CD8-positive, alpha-beta memory T cell (primary cell): ENCODE results near the gene RNF113A. TPM values are rescaled to one million over a fixed set of nuclear protein-coding genes. Genes with fewer than 3 reads are reported as not detected.

Experiments used
- CTCF ChIA-PET: fragments of 350-600 bp; sonication (Branson Sonifier 250); formaldehyde crosslinking; loops from one replicate; lab custom pipeline; 2021; ENCODE audit warnings: antibody characterized with exemption; lab: Charles Lee
- POLR2A ChIA-PET: fragments of 350-600 bp; sonication (Branson Sonifier 250); formaldehyde crosslinking; loops from one replicate; lab custom pipeline; 2021; ENCODE audit warnings: antibody characterized with exemption; lab: Charles Lee
- DNase-seq, 5 donors: peaks; one replicate each; pipeline versions ENCODE4 v3.0.0 to v3.0.0-alpha.2; 2020 to 2022; ENCODE audit warnings: mixed read lengths in 1 of 5
- H3K27ac ChIP-seq: one replicate; pipeline ENCODE4 v1.7.0; 2013; ENCODE audit warnings: low read depth, mild to moderate bottlenecking, low read length, moderate library complexity
- H3K27me3 ChIP-seq: 2 replicates; pipeline ENCODE4 v1.7.0; 2013; ENCODE audit warnings: low read length, mild to moderate bottlenecking; ENCODE audit not compliant: insufficient read depth, poor library complexity, severe bottlenecking
- H3K36me3 ChIP-seq: 2 replicates; pipeline ENCODE4 v1.7.0; 2013; ENCODE audit warnings: mild to moderate bottlenecking, low read length, moderate library complexity; ENCODE audit not compliant: insufficient read depth
- H3K4me1 ChIP-seq: 2 replicates; pipeline ENCODE4 v1.7.0; 2013; ENCODE audit warnings: mild to moderate bottlenecking, low read length, moderate library complexity; ENCODE audit not compliant: insufficient read depth
- H3K4me3 ChIP-seq: 2 replicates; pipeline ENCODE4 v1.7.0; 2013; ENCODE audit warnings: mild to moderate bottlenecking, low read length
- H3K9me3 ChIP-seq: 2 replicates; pipeline ENCODE4 v1.7.0; 2013; ENCODE audit warnings: mild to moderate bottlenecking, low read length
- H3K27ac Mint-ChIP-seq, 8 donors: one replicate each; pipeline ENCODE4 v1.8.0; 2020 to 2021; ENCODE audit warnings: mixed read lengths in 8 of 8, mild to moderate bottlenecking in 6 of 8, inconsistent platforms in 3 of 8, moderate library complexity in 3 of 8
- H3K27me3 Mint-ChIP-seq, 2 donors: one replicate each; pipeline ENCODE4 v1.8.0; 2020 to 2021; ENCODE audit warnings: mixed read lengths in 2 of 2, mild to moderate bottlenecking in 1 of 2, moderate library complexity in 1 of 2
- H3K36me3 Mint-ChIP-seq, 3 donors: one replicate each; pipeline ENCODE4 v1.8.0; 2020 to 2021; ENCODE audit warnings: mixed read lengths in 3 of 3, inconsistent platforms in 1 of 3, mild to moderate bottlenecking in 1 of 3
- H3K4me1 Mint-ChIP-seq, 3 donors: one replicate each; pipeline ENCODE4 v1.8.0; 2020 to 2021; ENCODE audit warnings: mixed read lengths in 3 of 3, inconsistent platforms in 1 of 3, mild to moderate bottlenecking in 1 of 3
- H3K4me3 Mint-ChIP-seq, 7 donors: one replicate each; pipeline ENCODE4 v1.8.0; 2020 to 2021; ENCODE audit warnings: mixed read lengths in 7 of 7, mild to moderate bottlenecking in 6 of 7, moderate library complexity in 4 of 7, inconsistent platforms in 2 of 7
- H3K9me3 Mint-ChIP-seq, 5 donors: one replicate each; pipeline ENCODE4 v1.8.0; 2020 to 2022; ENCODE audit warnings: mixed read lengths in 5 of 5, mild to moderate bottlenecking in 3 of 5, moderate library complexity in 2 of 5, inconsistent platforms in 1 of 5
- polyA plus RNA-seq: library from polyadenylated mRNA; unstranded; fragments of 300-500 nt; fragmentation: Illumina TruSeq; gene quantifications from one replicate; pipeline ENCODE4 v1.2.3, GENCODE V29; 2021
- total RNA-seq, 2 experiments: library from RNA; stranded (reverse); gene quantifications; one replicate each; pipeline ENCODE4 v1.2.3, GENCODE V29; 2021

Gene RNF113A
- total and polyA plus RNA-seq, 3 experiments from 2014 or later = 22.9 to 59.6 (median 25.1) TPM

DNA sequence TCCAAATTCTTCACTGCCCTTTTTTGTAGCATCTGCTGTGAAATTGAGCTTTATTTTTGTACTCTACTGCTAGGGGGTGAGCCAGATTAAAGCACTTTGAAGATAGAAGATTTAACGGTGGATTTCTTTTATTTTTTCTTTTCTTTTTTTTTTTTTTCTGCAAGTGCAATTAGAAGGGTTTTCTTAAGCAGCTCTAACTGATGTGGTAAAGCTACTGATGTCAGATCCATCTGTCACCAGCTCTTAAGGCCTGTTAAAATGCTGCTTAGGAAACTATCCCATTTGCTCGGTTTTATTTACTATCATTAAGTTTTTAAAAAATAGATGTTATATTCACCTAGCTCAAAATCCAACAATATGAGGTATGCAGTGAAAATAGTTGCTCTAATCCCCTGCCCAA is 7.2 kb upstream of the RNF113A start:
- H3K9me3 ChIP-seq = no peaks in the 10 kb centered on the region
- H3K27ac ChIP-seq = no peak overlapping the region
- H3K4me3 Mint-ChIP-seq = no peak overlapping the region
- no peaks in the 10 kb centered on the region for H3K36me3 ChIP-seq
- H3K4me3 ChIP-seq = no peak overlapping the region
- H3K27ac Mint-ChIP-seq = peak overlapping the region in 2 of 8 donors; percentile 29 to 36
- H3K4me1 Mint-ChIP-seq = peaks cover 13 to 15% (median 14%) of the 10 kb centered on the region in 3 donors
- H3K9me3 Mint-ChIP-seq = no peaks in the 10 kb centered on the region
- no peaks in the 10 kb centered on the region for H3K4me1 ChIP-seq
- H3K36me3 Mint-ChIP-seq = peaks cover 0 to 23% (median 3%) of the 10 kb centered on the region in 3 donors
- no peaks in the 10 kb centered on the region for H3K27me3 ChIP-seq
- peaks cover 0 to 3% of the 10 kb centered on the region in 2 donors for H3K27me3 Mint-ChIP-seq
- POLR2A ChIA-PET = interaction anchor here (0.6 kb wide), 1 partner anchor 323 kb away, joined by 5 read pairs; no protein-coding TSS in a partner anchor
- CTCF ChIA-PET = interaction anchor here (1.0 to 1.9 kb wide), 5 partner anchors 9 to 363 kb away, joined by 3 to 6 read pairs (median 4); partner anchors contain the start of genes RPL39 and SOWAHD
- DNase-seq = peak in 1 of 5 donors; percentile 48

DNA sequence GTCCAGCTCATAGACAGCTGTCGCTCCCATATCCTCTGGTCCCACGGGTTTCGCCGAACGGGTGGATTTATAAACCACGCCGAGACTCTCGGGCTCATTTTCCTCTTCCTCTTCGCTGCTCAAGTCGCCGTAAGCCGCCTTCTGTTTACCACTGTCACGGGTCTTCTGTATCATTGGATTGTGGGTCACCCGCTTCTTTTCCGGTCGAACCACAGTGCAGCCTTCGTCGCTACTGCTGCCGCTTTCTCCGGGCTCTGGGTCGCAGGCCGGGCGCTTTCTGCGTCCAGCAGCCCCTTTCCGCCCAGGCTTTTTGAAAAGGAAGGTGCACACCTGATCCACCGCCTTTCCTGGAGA is 311 bp downstream of the RNF113A start:
- Histone ChIP-seq H3K36me3 (no peaks in the 10 kb centered on the region), H3K9me3 (no peaks in the 10 kb centered on the region), H3K4me1 (peaks cover 9% of the 10 kb centered on the region), H3K27ac (peak overlapping the region; percentile 95), H3K4me3 (peak overlapping the region; percentile 93), H3K27me3 (no peaks in the 10 kb centered on the region)
- DNase-seq = peak in 3 of 5 donors; percentile 27 to 72 (median 64)
- Mint-ChIP-seq H3K9me3 (peaks cover 0 to 2% (median 0%) of the 10 kb centered on the region in 5 donors), H3K27me3 (peaks cover 0 to 4% of the 10 kb centered on the region in 2 donors), H3K4me3 (peak overlapping the region; percentile 97 to 100 (median 99)), H3K36me3 (peaks cover 0 to 28% (median 3%) of the 10 kb centered on the region in 3 donors), H3K4me1 (peaks cover 26 to 29% (median 28%) of the 10 kb centered on the region in 3 donors), H3K27ac (peak overlapping the region; percentile 98 to 100 (median 99))
- ChIA-PET CTCF (interaction anchor here (1.3 to 2.2 kb wide), 4 partner anchors 13 to 80 kb away, joined by 4 to 9 read pairs (median 6); partner anchors contain the start of gene RPL39), POLR2A (interaction anchor here (0.7 to 2.9 kb wide), 9 partner anchors 11 to 403 kb away, joined by 3 to 29 read pairs (median 5); partner anchors contain the start of genes RPL39, SLC25A5, SOWAHD and UBE2A)

DNA sequence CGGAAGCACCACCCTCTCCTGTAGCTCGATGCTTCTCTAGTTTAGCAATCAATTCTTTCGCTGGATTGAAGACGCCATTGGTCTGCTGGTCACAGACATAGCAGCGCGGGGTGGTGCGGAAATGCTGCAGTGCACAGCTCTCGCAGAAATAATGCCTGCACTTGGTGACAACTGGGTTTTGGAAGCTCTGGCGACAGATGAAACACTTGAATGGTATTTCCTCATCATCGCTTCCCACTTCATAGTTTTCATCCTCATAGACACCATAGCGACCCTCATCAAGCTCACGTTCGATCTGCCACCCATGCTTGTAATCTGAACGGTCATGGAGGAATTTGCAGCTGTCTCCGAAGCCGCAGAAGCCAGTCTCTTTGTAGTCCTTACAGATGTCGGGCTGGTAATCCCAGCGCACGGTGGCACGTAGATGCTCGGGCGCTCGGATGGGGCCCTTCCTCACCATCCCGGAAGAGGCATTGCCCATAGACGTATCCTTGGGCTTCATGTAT is 854 bp downstream of the RNF113A start:
- Mint-ChIP-seq H3K27me3 (peaks cover 0 to 4% of the 10 kb centered on the region in 2 donors), H3K4me1 (peaks cover 26 to 29% (median 28%) of the 10 kb centered on the region in 3 donors), H3K36me3 (peaks cover 0 to 24% (median 0%) of the 10 kb centered on the region in 3 donors), H3K4me3 (peak overlapping the region; percentile 97 to 100 (median 99)), H3K9me3 (peaks cover 0 to 2% (median 0%) of the 10 kb centered on the region in 5 donors), H3K27ac (peak overlapping the region; percentile 98 to 100 (median 99))
- Histone ChIP-seq H3K27ac (peak overlapping the region; percentile 95), H3K36me3 (no peaks in the 10 kb centered on the region), H3K27me3 (no peaks in the 10 kb centered on the region), H3K9me3 (no peaks in the 10 kb centered on the region), H3K4me1 (peaks cover 9% of the 10 kb centered on the region), H3K4me3 (peak overlapping the region; percentile 93)
- ChIA-PET CTCF (interaction anchor here (1.3 to 2.2 kb wide), 4 partner anchors 12 to 79 kb away, joined by 4 to 9 read pairs (median 6); partner anchors contain the start of gene RPL39), POLR2A (interaction anchor here (0.7 to 2.9 kb wide), 9 partner anchors 11 to 402 kb away, joined by 3 to 29 read pairs (median 5); partner anchors contain the start of genes RPL39, SLC25A5, SOWAHD and UBE2A)
- DNase-seq = peak; percentile 15 to 54 (median 27)

DNA sequence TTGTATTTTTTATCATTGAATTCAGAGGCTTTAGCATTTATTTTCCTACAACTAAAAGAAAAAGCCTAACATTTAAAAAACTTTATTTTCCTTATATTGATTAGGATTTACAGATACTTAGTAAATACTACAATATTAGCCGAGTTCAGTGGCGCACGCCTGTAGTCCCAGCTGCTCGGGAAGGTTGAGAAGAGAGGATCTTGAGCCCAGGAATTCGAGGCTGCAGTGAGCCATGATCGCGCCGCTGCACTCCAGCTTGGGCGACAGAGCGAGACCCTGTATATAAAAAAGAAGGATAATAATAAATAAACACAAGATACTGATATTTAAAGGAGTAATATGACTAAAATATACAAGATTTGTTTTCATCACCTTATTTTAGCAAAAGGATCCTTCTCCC is 18.1 kb downstream of the RNF113A start:
- Histone ChIP-seq H3K27me3 (no peaks in the 10 kb centered on the region), H3K27ac (peak overlapping the region; percentile 91), H3K36me3 (no peaks in the 10 kb centered on the region), H3K9me3 (no peaks in the 10 kb centered on the region), H3K4me1 (no peaks in the 10 kb centered on the region), H3K4me3 (no peak overlapping the region)
- no peak for DNase-seq
- H3K4me1 Mint-ChIP-seq = peaks cover 14 to 34% (median 15%) of the 10 kb centered on the region in 3 donors
- CTCF ChIA-PET = interaction anchor here (0.8 kb wide), 1 partner anchor 124 kb away, joined by 3 read pairs; no protein-coding TSS in a partner anchor
- POLR2A ChIA-PET = interaction anchor here (1.4 to 2.3 kb wide), 2 partner anchors 17 to 62 kb away, joined by 10 to 29 read pairs; partner anchors contain the start of genes NDUFA1, RNF113A and RPL39
- no peaks in the 10 kb centered on the region for H3K9me3 Mint-ChIP-seq
- peaks cover 0 to 23% (median 0%) of the 10 kb centered on the region in 3 donors for H3K36me3 Mint-ChIP-seq
- H3K27me3 Mint-ChIP-seq = peaks cover 7 to 12% of the 10 kb centered on the region in 2 donors
- H3K27ac Mint-ChIP-seq = peak overlapping the region; percentile 85 to 99 (median 98)
- H3K4me3 Mint-ChIP-seq = peak overlapping the region in 5 of 7 donors; percentile 97 to 99 (median 99)

DNA sequence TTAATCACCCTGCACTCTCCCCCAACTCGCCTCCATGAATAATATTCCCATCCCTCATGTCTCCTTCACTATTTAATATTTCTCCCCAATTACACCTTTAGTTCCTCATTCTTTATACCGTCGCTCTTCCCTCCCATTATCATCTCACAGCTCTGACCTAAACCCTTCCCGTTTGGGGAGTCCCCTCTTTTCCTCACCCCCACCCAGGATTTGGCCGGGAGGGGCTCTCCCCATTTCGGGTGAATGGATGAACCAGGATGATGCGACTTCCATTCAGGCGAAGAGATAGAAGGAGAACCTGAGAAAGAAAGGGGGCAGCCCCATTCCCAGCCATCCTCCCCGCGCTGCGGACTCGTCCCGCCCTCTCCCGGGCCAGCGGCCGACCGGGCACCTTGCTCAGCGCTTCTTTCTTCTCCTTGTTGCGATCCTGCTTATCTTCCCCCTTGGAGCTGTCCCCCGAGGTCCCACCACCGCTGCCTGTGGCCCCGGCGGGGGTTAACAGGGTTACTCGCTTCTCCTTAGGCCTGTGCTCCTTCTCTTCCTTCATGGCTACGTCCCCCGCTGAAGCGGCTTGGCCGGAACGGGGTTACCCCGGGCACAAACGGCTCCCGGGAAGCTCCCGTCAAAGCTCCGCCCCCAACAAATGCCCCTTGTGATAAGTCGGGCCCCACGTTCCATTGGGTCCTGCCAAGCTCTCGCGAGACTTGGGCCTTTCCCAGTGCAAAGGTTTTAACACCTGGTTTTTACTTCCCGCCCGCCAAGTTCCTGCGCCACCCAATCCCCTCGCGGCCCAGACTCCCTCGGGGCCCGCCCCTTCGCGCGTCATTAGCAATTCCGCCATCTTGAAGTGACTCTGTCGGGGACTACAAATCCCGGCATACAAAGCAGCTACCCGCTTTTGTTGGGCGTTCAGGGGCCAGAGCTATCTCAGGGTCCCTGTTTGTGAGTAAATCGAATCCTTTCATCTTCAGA is 18.9 kb downstream of the RNF113A start, which contains the start of gene UPF3B:
Gene UPF3B (minus strand): TSS at position 582 of the 972 bp plus-strand sequence. CDS start 35 bp downstream, at position 547.
- no peaks in the 10 kb centered on the region for H3K9me3 Mint-ChIP-seq
- no peaks in the 10 kb centered on the region for H3K4me1 ChIP-seq
- DNase-seq = peak; percentile 88 to 98 (median 93)
- POLR2A ChIA-PET = interaction anchor here (0.7 to 2.3 kb wide), 3 partner anchors 18 to 385 kb away, joined by 3 to 29 read pairs (median 10); partner anchors contain the start of genes NDUFA1, RNF113A, RPL39 and SLC25A5
- no peaks in the 10 kb centered on the region for H3K27me3 ChIP-seq
- H3K27ac ChIP-seq = peak within 1 kb of the TSS; percentile 91
- peak within 1 kb of the TSS; percentile 97 to 99 (median 99) for H3K4me3 Mint-ChIP-seq
- H3K4me3 ChIP-seq = peak within 1 kb of the TSS; percentile 74
- peaks cover 7 to 10% of the 10 kb centered on the region in 2 donors for H3K27me3 Mint-ChIP-seq
- peak within 1 kb of the TSS; percentile 85 to 100 (median 98) for H3K27ac Mint-ChIP-seq
- peaks cover 14 to 37% (median 15%) of the 10 kb centered on the region in 3 donors for H3K4me1 Mint-ChIP-seq
- H3K9me3 ChIP-seq = no peaks in the 10 kb centered on the region
- H3K36me3 Mint-ChIP-seq = peaks cover 0 to 27% (median 0%) of the 10 kb centered on the region in 3 donors
- CTCF ChIA-PET = interaction anchor here (0.8 kb wide), 1 partner anchor 123 kb away, joined by 3 read pairs; no protein-coding TSS in a partner anchor
- no peaks in the 10 kb centered on the region for H3K36me3 ChIP-seq

DNA sequence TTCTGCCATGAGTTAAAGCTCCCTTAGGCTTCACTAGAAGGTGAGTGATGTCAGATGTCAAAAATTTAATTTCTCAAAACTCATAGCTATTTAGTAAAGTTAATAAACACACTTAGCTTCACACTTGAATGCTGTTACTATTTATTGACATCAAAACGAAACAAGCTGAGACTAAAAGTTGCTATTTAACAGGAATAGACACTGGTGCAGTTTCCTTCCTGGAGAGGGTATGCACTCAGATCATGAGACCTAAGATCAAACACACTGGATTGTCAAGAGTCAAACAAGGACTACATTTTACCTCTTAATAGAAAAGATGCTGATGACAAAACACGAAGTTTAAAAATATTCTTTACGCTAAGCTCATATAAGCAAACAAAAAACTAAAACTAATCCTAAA is 37.6 kb downstream of the RNF113A start:
- Mint-ChIP-seq H3K36me3 (peaks cover 5 to 72% (median 23%) of the 10 kb centered on the region in 3 donors), H3K27me3 (peaks cover 0 to 9% of the 10 kb centered on the region in 2 donors), H3K27ac (no peak overlapping the region), H3K9me3 (no peaks in the 10 kb centered on the region), H3K4me3 (no peak overlapping the region), H3K4me1 (no peaks in the 10 kb centered on the region)
- CTCF ChIA-PET = interaction anchor here (0.7 kb wide), 1 partner anchor 15 kb away, joined by 3 read pairs; no protein-coding TSS in a partner anchor
- H3K4me1 ChIP-seq = no peaks in the 10 kb centered on the region
- no peaks in the 10 kb centered on the region for H3K36me3 ChIP-seq
- no peaks in the 10 kb centered on the region for H3K27me3 ChIP-seq
- H3K27ac ChIP-seq = no peak overlapping the region
- no peak overlapping the region for H3K4me3 ChIP-seq
- H3K9me3 ChIP-seq = no peaks in the 10 kb centered on the region
- DNase-seq = no peak
- POLR2A ChIA-PET = no interaction called here

DNA sequence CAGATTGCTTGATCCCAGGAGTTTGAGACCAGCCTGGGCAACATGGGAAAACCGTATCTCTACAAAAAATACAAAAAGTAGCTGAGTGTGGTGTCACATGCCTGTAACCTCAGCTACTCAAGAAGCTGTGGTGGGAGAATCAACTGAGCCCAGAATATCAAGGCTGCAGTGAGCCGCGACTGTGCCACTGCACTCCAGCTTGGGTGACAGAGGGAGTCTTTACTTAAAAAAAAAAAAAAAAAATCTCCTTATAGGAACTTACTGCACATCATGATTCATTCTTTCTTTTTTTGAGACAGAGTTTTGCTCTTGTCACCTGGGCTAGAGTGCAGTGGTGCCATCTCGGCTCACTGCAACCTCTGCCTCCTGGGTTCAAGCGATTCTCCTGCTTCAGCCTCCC is 43.1 kb downstream of the RNF113A start:
- H3K27ac Mint-ChIP-seq = peak overlapping the region in 1 of 8 donors; percentile 80
- ChIA-PET POLR2A (interaction anchor here (0.6 kb wide), 1 partner anchor 173 kb away, joined by 3 read pairs; no protein-coding TSS in a partner anchor), CTCF (no interaction called here)
- H3K36me3 ChIP-seq = no peaks in the 10 kb centered on the region
- no peak overlapping the region for H3K4me3 ChIP-seq
- H3K4me3 Mint-ChIP-seq = no peak overlapping the region
- peaks cover 4 to 33% (median 12%) of the 10 kb centered on the region in 3 donors for H3K36me3 Mint-ChIP-seq
- H3K9me3 Mint-ChIP-seq = no peaks in the 10 kb centered on the region
- H3K27ac ChIP-seq = no peak overlapping the region
- no peaks in the 10 kb centered on the region for H3K4me1 ChIP-seq
- peaks cover 0 to 4% of the 10 kb centered on the region in 2 donors for H3K27me3 Mint-ChIP-seq
- no peaks in the 10 kb centered on the region for H3K27me3 ChIP-seq
- no peak for DNase-seq
- H3K9me3 ChIP-seq = no peaks in the 10 kb centered on the region
- H3K4me1 Mint-ChIP-seq = peaks cover 0 to 5% (median 0%) of the 10 kb centered on the region in 3 donors
